OCI-LY7 (cell line): Measurements from ENCODE around the gene NBEAL2.

Experiments
- EZH2phosphoT487 ChIP-seq: fragments of 200-600 bp; sonication (generic); IDR thresholded peaks from 2 replicates; pipeline ENCODE4 v1.6.1; 2018; ENCODE audit warnings: low read depth, borderline replicate concordance, mild to moderate bottlenecking, mixed run types, antibody characterized with exemption, low read length, moderate library complexity, mixed read lengths
- TF ChIP-seq, protein P1 (sequence below): fragments of 200-600 bp; sonication (generic); conservative IDR thresholded peaks from 2 replicates; pipeline ENCODE4 v1.5.1; 2014; ENCODE audit warnings: mild to moderate bottlenecking, antibody characterized with exemption, low read length, moderate library complexity, mixed read lengths

DNA sequence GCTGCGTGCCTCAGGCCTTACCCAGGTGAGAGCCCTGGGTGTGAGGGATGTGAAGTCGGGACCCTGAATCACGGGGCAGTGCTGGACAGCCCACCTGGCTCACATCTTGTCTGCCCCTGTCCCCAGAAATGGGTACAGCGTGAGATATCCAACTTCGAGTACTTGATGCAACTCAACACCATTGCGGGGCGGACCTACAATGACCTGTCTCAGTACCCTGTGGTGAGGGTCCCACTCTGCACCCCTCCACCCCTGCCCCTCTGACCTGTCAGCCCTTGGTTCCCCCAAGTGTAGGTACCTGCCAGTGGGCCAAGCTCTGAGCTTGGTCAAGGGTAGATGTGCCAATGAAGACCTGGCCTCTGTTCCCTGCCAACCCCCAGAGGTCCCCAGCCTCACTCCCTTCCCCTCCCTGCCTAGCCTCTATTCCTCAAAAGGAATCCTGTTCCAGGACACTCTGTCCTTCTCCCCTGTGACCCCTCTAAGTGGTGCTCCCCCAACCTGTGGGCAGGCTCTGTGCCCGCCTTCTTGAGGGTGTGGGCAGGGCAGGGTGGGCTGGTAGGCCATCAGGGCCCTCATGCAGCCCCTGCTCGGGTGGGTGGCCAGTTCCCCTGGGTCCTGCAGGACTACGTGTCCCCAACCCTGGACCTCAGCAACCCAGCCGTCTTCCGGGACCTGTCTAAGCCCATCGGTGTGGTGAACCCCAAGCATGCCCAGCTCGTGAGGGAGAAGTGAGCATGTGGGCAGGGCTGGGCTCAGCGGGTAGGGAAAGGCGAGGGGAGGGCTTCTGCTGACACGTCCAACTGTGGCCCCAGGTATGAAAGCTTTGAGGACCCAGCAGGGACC, 25.1 kb downstream of the NBEAL2 start:
- TF ChIP-seq, protein P1, sequence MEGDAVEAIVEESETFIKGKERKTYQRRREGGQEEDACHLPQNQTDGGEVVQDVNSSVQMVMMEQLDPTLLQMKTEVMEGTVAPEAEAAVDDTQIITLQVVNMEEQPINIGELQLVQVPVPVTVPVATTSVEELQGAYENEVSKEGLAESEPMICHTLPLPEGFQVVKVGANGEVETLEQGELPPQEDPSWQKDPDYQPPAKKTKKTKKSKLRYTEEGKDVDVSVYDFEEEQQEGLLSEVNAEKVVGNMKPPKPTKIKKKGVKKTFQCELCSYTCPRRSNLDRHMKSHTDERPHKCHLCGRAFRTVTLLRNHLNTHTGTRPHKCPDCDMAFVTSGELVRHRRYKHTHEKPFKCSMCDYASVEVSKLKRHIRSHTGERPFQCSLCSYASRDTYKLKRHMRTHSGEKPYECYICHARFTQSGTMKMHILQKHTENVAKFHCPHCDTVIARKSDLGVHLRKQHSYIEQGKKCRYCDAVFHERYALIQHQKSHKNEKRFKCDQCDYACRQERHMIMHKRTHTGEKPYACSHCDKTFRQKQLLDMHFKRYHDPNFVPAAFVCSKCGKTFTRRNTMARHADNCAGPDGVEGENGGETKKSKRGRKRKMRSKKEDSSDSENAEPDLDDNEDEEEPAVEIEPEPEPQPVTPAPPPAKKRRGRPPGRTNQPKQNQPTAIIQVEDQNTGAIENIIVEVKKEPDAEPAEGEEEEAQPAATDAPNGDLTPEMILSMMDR: no peak
- no peak for TF ChIP-seq EZH2phosphoT487
